WTC11 (cell line): Measurements from ENCODE around the gene KNOP1.

ENCODE experiments used
- NFE2L1 ChIP-seq: sonication (generic); formaldehyde crosslinking; IDR thresholded peaks from 2 replicates; pipeline ENCODE4 v1.8.1; 2023; ENCODE audit warnings: missing genetic modification reagents
- PRRX2 ChIP-seq: fragments of 250-450 bp; sonication (Bioruptor Pico); IDR thresholded peaks from 2 replicates; pipeline ENCODE4 v1.8.0; 2021; ENCODE audit warnings: mild to moderate bottlenecking
- SP1 ChIP-seq: sonication (generic); formaldehyde crosslinking; conservative IDR thresholded peaks from 2 replicates; pipeline ENCODE4 v1.8.1; 2022; ENCODE audit warnings: missing genetic modification reagents
- TCF7 ChIP-seq: sonication (generic); formaldehyde crosslinking; IDR thresholded peaks from 2 replicates; pipeline ENCODE4 v1.8.0; 2022; ENCODE audit warnings: mild to moderate bottlenecking, low read depth, missing genetic modification reagents, moderate library complexity
- TEAD4 ChIP-seq: sonication (generic); formaldehyde crosslinking; IDR thresholded peaks from 2 replicates; pipeline ENCODE4 v1.8.0; 2022; ENCODE audit warnings: mild to moderate bottlenecking, missing genetic modification reagents
- TF ChIP-seq, protein P1 (sequence below): fragments of 200-600 bp; IDR thresholded peaks from 2 replicates; pipeline ENCODE4 v1.8.0; 2022; ENCODE audit warnings: antibody characterized with exemption
- TF ChIP-seq, protein P2 (sequence below): sonication (generic); formaldehyde crosslinking; IDR thresholded peaks from 2 replicates; pipeline ENCODE4 v1.8.1; 2022; ENCODE audit warnings: low read depth, mild to moderate bottlenecking, moderate library complexity, missing genetic modification reagents, borderline replicate concordance
- TF ChIP-seq, protein P3 (sequence below): sonication (generic); formaldehyde crosslinking; IDR thresholded peaks from 2 replicates; pipeline ENCODE4 v1.8.1; 2022; ENCODE audit warnings: mild to moderate bottlenecking, moderate library complexity, missing genetic modification reagents
- TF ChIP-seq, protein P4 (sequence below): sonication (generic); formaldehyde crosslinking; IDR thresholded peaks from 2 replicates; pipeline ENCODE4 v1.8.0; 2023; ENCODE audit warnings: missing genetic modification reagents
- TF ChIP-seq, protein P5 (sequence below): sonication (generic); formaldehyde crosslinking; conservative IDR thresholded peaks from 2 replicates; pipeline ENCODE4 v1.8.1; 2022; ENCODE audit warnings: mild to moderate bottlenecking, missing genetic modification reagents

DNA sequence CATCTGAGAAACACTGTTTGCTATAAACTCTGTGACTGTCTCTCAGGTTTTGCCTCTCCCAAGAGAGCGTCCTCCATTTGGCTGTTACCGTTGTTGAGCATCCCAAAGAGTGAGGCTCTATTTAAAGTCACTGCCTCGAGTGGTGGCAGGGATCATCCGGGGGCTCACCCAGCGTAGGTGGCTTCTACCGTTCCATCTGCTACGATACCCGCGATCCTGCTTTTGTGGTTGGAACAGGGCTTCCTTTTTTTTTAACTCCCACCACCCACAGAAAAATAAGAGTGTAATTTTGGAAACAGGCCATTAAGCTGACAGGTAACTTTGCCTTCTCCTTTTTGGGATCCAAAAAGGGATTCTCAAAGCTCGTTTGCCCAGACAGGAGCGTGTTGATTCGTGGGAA lies 36.4 kb downstream of the KNOP1 start:
- TF ChIP-seq, protein P1, sequence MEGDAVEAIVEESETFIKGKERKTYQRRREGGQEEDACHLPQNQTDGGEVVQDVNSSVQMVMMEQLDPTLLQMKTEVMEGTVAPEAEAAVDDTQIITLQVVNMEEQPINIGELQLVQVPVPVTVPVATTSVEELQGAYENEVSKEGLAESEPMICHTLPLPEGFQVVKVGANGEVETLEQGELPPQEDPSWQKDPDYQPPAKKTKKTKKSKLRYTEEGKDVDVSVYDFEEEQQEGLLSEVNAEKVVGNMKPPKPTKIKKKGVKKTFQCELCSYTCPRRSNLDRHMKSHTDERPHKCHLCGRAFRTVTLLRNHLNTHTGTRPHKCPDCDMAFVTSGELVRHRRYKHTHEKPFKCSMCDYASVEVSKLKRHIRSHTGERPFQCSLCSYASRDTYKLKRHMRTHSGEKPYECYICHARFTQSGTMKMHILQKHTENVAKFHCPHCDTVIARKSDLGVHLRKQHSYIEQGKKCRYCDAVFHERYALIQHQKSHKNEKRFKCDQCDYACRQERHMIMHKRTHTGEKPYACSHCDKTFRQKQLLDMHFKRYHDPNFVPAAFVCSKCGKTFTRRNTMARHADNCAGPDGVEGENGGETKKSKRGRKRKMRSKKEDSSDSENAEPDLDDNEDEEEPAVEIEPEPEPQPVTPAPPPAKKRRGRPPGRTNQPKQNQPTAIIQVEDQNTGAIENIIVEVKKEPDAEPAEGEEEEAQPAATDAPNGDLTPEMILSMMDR = no peak
- TF ChIP-seq PRRX2 (CRISPR knock-in tag) (no peak), TCF7 (no peak), NFE2L1 (CRISPR knock-in tag) (no peak), SP1 (CRISPR knock-in tag) (no peak), TEAD4 (CRISPR knock-in tag) (no peak)
- TF ChIP-seq, protein P2, sequence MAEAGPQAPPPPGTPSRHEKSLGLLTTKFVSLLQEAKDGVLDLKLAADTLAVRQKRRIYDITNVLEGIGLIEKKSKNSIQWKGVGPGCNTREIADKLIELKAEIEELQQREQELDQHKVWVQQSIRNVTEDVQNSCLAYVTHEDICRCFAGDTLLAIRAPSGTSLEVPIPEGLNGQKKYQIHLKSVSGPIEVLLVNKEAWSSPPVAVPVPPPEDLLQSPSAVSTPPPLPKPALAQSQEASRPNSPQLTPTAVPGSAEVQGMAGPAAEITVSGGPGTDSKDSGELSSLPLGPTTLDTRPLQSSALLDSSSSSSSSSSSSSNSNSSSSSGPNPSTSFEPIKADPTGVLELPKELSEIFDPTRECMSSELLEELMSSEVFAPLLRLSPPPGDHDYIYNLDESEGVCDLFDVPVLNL (CRISPR knock-in tag) = no peak
- TF ChIP-seq, protein P3, sequence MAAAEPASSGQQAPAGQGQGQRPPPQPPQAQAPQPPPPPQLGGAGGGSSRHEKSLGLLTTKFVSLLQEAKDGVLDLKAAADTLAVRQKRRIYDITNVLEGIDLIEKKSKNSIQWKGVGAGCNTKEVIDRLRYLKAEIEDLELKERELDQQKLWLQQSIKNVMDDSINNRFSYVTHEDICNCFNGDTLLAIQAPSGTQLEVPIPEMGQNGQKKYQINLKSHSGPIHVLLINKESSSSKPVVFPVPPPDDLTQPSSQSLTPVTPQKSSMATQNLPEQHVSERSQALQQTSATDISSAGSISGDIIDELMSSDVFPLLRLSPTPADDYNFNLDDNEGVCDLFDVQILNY (CRISPR knock-in tag) = no peak
- TF ChIP-seq, protein P4, sequence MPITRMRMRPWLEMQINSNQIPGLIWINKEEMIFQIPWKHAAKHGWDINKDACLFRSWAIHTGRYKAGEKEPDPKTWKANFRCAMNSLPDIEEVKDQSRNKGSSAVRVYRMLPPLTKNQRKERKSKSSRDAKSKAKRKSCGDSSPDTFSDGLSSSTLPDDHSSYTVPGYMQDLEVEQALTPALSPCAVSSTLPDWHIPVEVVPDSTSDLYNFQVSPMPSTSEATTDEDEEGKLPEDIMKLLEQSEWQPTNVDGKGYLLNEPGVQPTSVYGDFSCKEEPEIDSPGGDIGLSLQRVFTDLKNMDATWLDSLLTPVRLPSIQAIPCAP = no peak
- TF ChIP-seq, protein P5, sequence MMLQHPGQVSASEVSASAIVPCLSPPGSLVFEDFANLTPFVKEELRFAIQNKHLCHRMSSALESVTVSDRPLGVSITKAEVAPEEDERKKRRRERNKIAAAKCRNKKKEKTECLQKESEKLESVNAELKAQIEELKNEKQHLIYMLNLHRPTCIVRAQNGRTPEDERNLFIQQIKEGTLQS = no peak
